Spleen (tissue), 11 donors: ENCODE results near the gene KIFBP. TPM values are rescaled to one million over a fixed set of nuclear protein-coding genes. Genes with fewer than 3 reads are reported as not detected.
A peak's percentile ranks its signal among the peaks of the same experiment; 100 is the strongest.

Source experiments
- DNase-seq: peaks from one replicate; pipeline ENCODE4 v3.0.0-alpha.2; 2020
- H3K27ac ChIP-seq, 8 donors: fragments of 200-600 bp; sonication (generic) in 7 of 8; 1 replicate in 4 of 8; 2 replicates in 4 of 8; pipeline versions ENCODE4 v1.5.0 to v1.8.0; 2016 to 2021; ENCODE audit warnings: inconsistent platforms in 4 of 8, mild to moderate bottlenecking in 4 of 8, moderate library complexity in 1 of 8
- H3K27me3 ChIP-seq, 7 donors: fragments of 200-600 bp; sonication (generic) in 6 of 7; replicated peaks in 1 of 7; 1 replicate in 4 of 7; 2 replicates in 3 of 7; pipeline versions ENCODE4 v1.5.0 to v1.8.0; 2016 to 2021; ENCODE audit warnings: inconsistent platforms in 3 of 7, mild to moderate bottlenecking in 1 of 7
- H3K36me3 ChIP-seq, 6 donors: fragments of 200-600 bp; sonication (generic) in 5 of 6; 1 replicate in 4 of 6; 2 replicates in 2 of 6; pipeline versions ENCODE4 v1.5.0 to v1.8.0; 2016 to 2021; ENCODE audit warnings: inconsistent platforms in 2 of 6
- H3K4me1 ChIP-seq, 6 donors: fragments of 200-600 bp; sonication (generic) in 5 of 6; 1 replicate in 3 of 6; 2 replicates in 3 of 6; pipeline versions ENCODE4 v1.5.0 to v1.8.0; 2016 to 2021; ENCODE audit warnings: inconsistent platforms in 3 of 6
- H3K4me3 ChIP-seq, 8 donors: fragments of 200-600 bp; sonication (generic) in 7 of 8; 1 replicate in 4 of 8; 2 replicates in 4 of 8; pipeline versions ENCODE4 v1.5.0 to v1.8.0; 2016 to 2021; ENCODE audit warnings: inconsistent platforms in 4 of 8, mild to moderate bottlenecking in 4 of 8, moderate library complexity in 2 of 8
- H3K9me3 ChIP-seq, 8 donors: fragments of 200-600 bp; sonication (generic) in 7 of 8; 1 replicate in 4 of 8; 2 replicates in 4 of 8; pipeline versions ENCODE4 v1.5.0 to v1.8.0; 2016 to 2021; ENCODE audit warnings: inconsistent platforms in 4 of 8
- POLR2A ChIP-seq, 3 donors: fragments of 450-650 bp; IDR thresholded peaks; one replicate each; pipeline ENCODE4 v1.5.1; 2017; ENCODE audit warnings: antibody characterized with exemption in 3 of 3, mild to moderate bottlenecking in 1 of 3
- POLR2AphosphoS5 ChIP-seq, 3 donors: sonication (generic); formaldehyde crosslinking; IDR thresholded peaks; one replicate each; pipeline ENCODE4 v1.5.1; 2017; ENCODE audit warnings: antibody characterized with exemption in 3 of 3
- WGBS, 5 donors: extraction: QIAGEN DNeasy Blood & Tissue Kit in 3 of 5; methylation state at CpG; one replicate each; pipeline versions ENCODE4 v1.1.5 to v1.1.7; 2013 to 2018; 5-methylcytosine and 5-hydroxymethylcytosine counted together
- intact Hi-C: fragments of 100-400 bp; cut with DNase I; formaldehyde crosslinking; loops from one replicate; pipeline ENCODE4 v1.15.0; 2023; ENCODE audit warnings: low total_unique reads
- polyA plus RNA-seq, 3 donors: library from polyadenylated mRNA; stranded (reverse); fragments of 200-250 nt; gene quantifications; one replicate each; pipeline ENCODE4 v1.2.1, GENCODE V29; 2013
- total RNA-seq, 7 donors: library from RNA; depleted of rRNA in 3 of 7; stranded (reverse); fragments of >200 nt in 3 of 7; fragmentation: NEBNext Ultra II Directional in 4 of 7; extraction: Animal tissue kit (Norgen Biotek cat#: 25700) in 4 of 7; gene quantifications; one replicate each; pipeline versions ENCODE4 v1.1.0 to v1.2.1, GENCODE V29; 2016 to 2021
- TF ChIP-seq, protein P1 (sequence below), 11 experiments: fragments of 200-600 bp in 7 of 11; fragments of 450-650 bp in 4 of 11; sonication (generic) in 4 of 11; IDR thresholded peaks in 8 of 11; conservative IDR thresholded peaks in 3 of 11; 1 replicate in 7 of 11; 2 replicates in 4 of 11; pipeline versions ENCODE4 v1.4.0 to v1.8.0; 2016 to 2021; ENCODE audit warnings: antibody characterized with exemption in 11 of 11, inconsistent platforms in 4 of 11, mild to moderate bottlenecking in 1 of 11
- donor health status: healthy with polysubstance abuse.
- donor health status: DM: no; HTN: no; CAD: no; lungs with moderate emphysema.
- donor health status: DM: no; HTN: no; CAD: no.
- donor health status: Bipolar disorder and iron deficiency.
- donor health status: healthy.
- donor health status: DM: no; HTN: no; CAD: no.
- donor health status: DM: yes; HTN: yes; CAD: no.

Gene KIFBP
- total and polyA plus RNA-seq, 10 donors, result 7.3 to 20.1 (median 15.7) TPM

DNA sequence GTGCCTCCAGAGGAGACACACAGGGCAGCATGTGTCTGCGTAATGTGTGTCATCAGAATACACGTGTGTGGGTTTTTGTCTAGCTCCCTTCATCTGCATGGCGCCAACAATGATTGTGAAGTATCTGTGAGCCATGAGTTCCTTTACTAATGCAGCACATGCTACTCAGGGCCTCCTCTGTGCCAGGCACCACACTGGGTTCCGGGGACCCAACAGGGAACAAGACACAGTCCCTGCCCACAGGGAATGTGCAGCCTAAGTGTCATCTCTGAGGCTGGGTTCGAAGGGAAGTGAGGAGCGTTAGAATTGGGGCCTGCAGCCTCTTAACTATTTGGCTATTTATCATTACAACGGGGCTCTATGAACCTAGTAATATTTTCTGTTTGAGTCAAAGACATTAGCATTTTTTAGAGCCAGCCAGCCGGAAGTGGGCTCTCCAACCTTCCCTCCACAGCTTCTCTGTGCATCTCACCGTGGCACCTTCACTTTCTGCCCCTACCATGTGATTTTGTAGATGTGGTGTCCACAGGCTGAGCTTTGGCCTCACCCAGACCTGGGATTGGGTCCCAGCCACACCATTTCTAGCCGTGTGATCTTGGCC is 55.4 kb downstream of the KIFBP start:
- Histone ChIP-seq H3K9me3 (no peaks in the 10 kb centered on the region), H3K27me3 (no peaks in the 10 kb centered on the region), H3K27ac (peak overlapping the region; percentile 74 to 99 (median 91)), H3K4me3 (peak overlapping the region in 1 of 8 donors; percentile 62), H3K4me1 (peaks cover 2 to 61% (median 46%) of the 10 kb centered on the region in 6 donors), H3K36me3 (no peaks in the 10 kb centered on the region)
- 37 to 58% (median 45%) methylated on average over 10 of the region's 10 CpGs for WGBS, 5 donors
- intact Hi-C loops, result no loop called here
- DNase-seq, result no peak
- TF ChIP-seq, protein P1, sequence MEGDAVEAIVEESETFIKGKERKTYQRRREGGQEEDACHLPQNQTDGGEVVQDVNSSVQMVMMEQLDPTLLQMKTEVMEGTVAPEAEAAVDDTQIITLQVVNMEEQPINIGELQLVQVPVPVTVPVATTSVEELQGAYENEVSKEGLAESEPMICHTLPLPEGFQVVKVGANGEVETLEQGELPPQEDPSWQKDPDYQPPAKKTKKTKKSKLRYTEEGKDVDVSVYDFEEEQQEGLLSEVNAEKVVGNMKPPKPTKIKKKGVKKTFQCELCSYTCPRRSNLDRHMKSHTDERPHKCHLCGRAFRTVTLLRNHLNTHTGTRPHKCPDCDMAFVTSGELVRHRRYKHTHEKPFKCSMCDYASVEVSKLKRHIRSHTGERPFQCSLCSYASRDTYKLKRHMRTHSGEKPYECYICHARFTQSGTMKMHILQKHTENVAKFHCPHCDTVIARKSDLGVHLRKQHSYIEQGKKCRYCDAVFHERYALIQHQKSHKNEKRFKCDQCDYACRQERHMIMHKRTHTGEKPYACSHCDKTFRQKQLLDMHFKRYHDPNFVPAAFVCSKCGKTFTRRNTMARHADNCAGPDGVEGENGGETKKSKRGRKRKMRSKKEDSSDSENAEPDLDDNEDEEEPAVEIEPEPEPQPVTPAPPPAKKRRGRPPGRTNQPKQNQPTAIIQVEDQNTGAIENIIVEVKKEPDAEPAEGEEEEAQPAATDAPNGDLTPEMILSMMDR (IDR thresholded peaks at IDR 0.05 in 8 of 11, conservative IDR thresholded peaks at IDR 0.05 in 3 of 11), result no peak
- no peak for TF ChIP-seq POLR2A (IDR thresholded peaks at IDR 0.05)
- no peak for TF ChIP-seq POLR2AphosphoS5 (IDR thresholded peaks at IDR 0.05)

DNA sequence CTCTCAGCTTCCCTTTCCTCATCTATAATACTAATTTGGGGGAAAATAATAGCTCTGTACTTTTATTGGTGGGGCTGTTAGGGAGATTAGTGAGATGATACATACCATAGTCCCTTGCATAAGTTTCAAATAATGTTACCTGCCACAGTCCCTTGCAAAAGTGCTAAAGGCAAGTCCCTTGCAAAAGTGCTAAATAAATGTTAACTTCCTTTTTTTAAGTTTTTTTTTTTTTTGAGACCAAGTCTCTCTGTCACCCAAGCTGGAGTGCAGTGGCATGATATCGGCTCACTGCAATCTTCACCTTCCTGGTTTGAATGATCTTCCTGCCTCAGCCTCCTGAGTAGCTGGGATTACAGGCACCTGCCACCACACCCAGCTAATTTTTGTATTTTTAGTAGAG is 55.9 kb downstream of the KIFBP start:
- Histone ChIP-seq H3K4me3 (peak overlapping the region in 1 of 8 donors; percentile 62), H3K27ac (peak overlapping the region; percentile 74 to 99 (median 91)), H3K9me3 (no peaks in the 10 kb centered on the region), H3K4me1 (peaks cover 4 to 66% (median 51%) of the 10 kb centered on the region in 6 donors), H3K36me3 (no peaks in the 10 kb centered on the region), H3K27me3 (no peaks in the 10 kb centered on the region)
- 18 to 40% (median 24%) methylated on average over 1 of the region's 1 CpG for WGBS, 5 donors
- TF ChIP-seq POLR2AphosphoS5 (IDR thresholded peaks at IDR 0.05) (peak in 1 of 3 donors; percentile 25), POLR2A (IDR thresholded peaks at IDR 0.05) (no peak)
- DNase-seq, result no peak
- intact Hi-C loops, result no loop called here

DNA sequence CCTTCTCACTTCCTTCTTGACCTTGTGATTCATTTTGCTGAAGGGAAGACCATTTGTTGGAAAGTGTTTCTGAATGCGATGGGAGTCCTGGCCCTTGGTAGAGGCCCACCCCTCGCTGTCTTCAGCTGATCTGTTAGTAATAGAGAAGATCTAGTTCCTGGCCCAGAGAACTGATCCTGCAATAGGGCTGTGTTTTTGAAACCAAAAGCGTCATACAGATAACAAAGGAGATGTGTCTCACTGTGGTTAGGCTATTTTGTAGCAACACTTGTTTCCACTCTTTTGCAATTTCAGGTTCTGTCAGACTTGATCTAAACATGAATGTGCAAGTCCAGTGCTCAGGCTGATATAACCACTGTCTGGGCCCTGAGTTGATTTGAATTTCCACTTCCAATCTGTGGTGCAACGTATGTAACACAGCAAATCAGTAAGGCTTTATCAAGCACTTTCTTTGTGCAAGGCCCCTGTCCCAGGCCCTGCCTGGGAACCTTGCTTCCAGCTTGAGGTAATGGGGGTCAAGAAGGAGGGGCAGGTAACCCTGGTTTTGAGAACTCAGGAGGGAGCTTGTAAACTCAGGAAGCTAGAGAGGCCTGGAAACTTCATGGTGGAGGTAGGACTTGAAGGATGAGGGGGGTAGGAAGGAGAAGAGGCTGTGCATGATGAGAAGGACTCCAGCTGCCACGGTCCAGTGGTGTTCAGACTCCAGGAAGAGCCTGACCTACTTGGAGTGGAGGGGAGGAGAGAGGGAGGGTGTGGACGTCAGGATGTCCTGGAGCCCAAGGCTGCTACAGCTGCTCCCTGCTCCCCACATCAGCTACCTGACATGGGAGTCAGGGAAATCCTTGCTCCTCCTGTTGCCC is 57.1 kb downstream of the KIFBP start:
- Histone ChIP-seq H3K4me1 (peaks cover 4 to 74% (median 54%) of the 10 kb centered on the region in 6 donors), H3K9me3 (no peaks in the 10 kb centered on the region), H3K27ac (peak overlapping the region; percentile 74 to 99 (median 91)), H3K27me3 (no peaks in the 10 kb centered on the region), H3K36me3 (no peaks in the 10 kb centered on the region), H3K4me3 (peak overlapping the region in 1 of 8 donors; percentile 62)
- TF ChIP-seq POLR2A (IDR thresholded peaks at IDR 0.05) (no peak), POLR2AphosphoS5 (IDR thresholded peaks at IDR 0.05) (peak in 1 of 3 donors; percentile 81)
- TF ChIP-seq, protein P1 (IDR thresholded peaks at IDR 0.05 in 8 of 11, conservative IDR thresholded peaks at IDR 0.05 in 3 of 11), result no peak
- intact Hi-C loops, result no loop called here
- no peak for DNase-seq
- WGBS, 5 donors, result 32 to 56% (median 43%) methylated on average over 6 of the region's 6 CpGs

DNA sequence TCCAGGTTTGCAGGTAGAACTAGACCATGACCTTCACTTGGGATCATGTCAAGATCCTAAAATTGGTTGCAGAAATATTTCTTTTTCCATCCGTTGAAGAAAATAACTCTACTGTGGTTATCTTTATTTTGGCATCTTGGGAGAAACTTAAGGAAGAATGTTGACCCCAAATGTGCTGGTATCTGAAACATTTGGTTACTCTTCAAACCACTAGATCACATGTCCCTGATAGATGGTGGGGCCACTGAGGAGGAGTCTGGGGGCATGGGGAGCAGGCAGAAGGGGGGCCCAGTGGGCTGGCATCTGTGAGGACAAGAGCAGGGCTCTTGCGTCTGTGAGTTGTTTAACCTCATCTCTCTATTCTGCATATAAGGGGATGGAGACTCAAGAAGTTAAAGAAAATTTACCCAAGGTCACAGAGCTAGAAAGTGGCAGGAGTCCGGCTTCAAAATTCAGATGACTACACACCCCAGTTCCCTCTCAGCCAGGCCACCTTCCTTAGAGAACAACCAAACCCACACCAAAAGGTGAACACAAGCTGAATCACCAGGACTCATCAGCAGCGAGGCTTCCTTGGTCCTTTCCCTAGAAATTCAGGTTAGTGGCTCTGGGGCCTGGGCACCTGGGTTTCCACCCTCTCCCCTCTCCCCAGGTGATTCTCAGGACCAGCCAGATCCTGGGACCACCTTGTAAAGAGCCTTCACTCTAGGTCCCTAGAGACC is 58.7 kb downstream of the KIFBP start:
- Histone ChIP-seq H3K4me1 (peaks cover 4 to 90% (median 58%) of the 10 kb centered on the region in 6 donors), H3K27me3 (no peaks in the 10 kb centered on the region), H3K36me3 (no peaks in the 10 kb centered on the region), H3K27ac (peak overlapping the region in 7 of 8 donors; percentile 81 to 99 (median 93)), H3K9me3 (no peaks in the 10 kb centered on the region), H3K4me3 (peak overlapping the region in 1 of 8 donors; percentile 62)
- intact Hi-C loops, result no loop called here
- DNase-seq, result no peak
- 69 to 90% (median 87%) methylated on average over 3 to 4 of the region's 4 CpGs for WGBS, 5 donors
- TF ChIP-seq, protein P1 (IDR thresholded peaks at IDR 0.05 in 8 of 11, conservative IDR thresholded peaks at IDR 0.05 in 3 of 11), result no peak
- TF ChIP-seq POLR2AphosphoS5 (IDR thresholded peaks at IDR 0.05) (no peak), POLR2A (IDR thresholded peaks at IDR 0.05) (no peak)
